ENCODE results near the gene DHRS4.
"Not testable (repeated sequence)": the region's sequence is repeated elsewhere in the genome, so short reads cannot be mapped to it uniquely, and the experiment has no call there.

GRCh38 chr14:23993042-23993441 is 39.5 kb downstream of the DHRS4 start:
- TF ChIP-seq CTCF (IDR thresholded peaks at IDR 0.05; ENCODE audit: low read depth, low read length); POLR2A (IDR thresholded peaks at IDR 0.05; ENCODE audit: extremely low read depth, insufficient read length): not testable (repeated sequence)

Measured in NB4 (cell line).